ENCODE results near the gene CLEC16A.

Gene CLEC16A

GRCh38 chr16:11179574-11179973 lies 235.2 kb downstream of the CLEC16A start:
- TF ChIP-seq, protein P1, sequence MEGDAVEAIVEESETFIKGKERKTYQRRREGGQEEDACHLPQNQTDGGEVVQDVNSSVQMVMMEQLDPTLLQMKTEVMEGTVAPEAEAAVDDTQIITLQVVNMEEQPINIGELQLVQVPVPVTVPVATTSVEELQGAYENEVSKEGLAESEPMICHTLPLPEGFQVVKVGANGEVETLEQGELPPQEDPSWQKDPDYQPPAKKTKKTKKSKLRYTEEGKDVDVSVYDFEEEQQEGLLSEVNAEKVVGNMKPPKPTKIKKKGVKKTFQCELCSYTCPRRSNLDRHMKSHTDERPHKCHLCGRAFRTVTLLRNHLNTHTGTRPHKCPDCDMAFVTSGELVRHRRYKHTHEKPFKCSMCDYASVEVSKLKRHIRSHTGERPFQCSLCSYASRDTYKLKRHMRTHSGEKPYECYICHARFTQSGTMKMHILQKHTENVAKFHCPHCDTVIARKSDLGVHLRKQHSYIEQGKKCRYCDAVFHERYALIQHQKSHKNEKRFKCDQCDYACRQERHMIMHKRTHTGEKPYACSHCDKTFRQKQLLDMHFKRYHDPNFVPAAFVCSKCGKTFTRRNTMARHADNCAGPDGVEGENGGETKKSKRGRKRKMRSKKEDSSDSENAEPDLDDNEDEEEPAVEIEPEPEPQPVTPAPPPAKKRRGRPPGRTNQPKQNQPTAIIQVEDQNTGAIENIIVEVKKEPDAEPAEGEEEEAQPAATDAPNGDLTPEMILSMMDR (IDR thresholded peaks at IDR 0.05; ENCODE audit: low read depth, low read length, missing control alignments) = no peak
- no peak for DNase-seq (ENCODE audit: low read depth)
- no peak overlapping the region for H3K4me3 ChIP-seq (ENCODE audit: low read depth, low read length)

- TF ChIP-seq, protein P1 (IDR thresholded peaks at IDR 0.05; ENCODE audit: low read depth, low read length, missing control alignments) = no peak
- no peak overlapping the region for H3K4me3 ChIP-seq (ENCODE audit: low read depth, low read length)
- no peak for DNase-seq (ENCODE audit: low read depth)
These were observed 236.1 kb downstream of the CLEC16A start for GRCh38 chr16:11180489-11180888.

DNA sequence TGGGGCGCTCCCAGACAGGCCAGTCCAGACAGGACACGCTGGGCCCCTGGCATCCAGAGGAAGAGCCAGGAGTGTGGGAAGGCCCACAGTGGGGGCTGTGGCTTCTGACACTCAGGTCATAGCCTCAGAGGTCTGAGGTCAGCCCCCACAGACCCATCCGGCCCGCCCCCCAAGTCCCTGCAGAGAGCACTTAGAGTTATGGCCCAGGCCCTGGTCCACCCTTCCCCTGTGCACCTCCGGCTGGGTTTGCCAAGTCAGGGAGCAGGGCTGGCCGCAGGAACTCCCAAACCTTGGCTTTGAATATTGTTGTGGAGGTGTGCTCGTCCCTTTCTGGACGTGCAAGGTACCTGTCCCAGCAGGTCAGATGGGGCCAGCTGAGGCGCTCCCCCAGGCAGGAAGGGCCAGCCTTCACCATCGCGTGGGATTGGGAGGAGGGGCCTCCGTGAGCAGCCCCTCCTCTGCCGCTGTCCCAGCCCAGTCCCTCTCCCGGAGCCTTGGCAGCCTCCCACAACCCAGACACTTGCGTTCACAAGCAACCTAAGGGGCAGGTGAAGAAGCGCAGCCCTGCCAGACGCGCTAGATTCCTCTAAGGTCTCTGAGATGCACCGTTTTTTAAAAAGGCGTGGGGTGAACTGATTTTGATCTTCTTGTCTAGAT lies 237.0 kb downstream of the CLEC16A start:
- DNase-seq (ENCODE audit: low read depth) = no peak
- TF ChIP-seq, protein P1 (IDR thresholded peaks at IDR 0.05; ENCODE audit: low read depth, low read length, missing control alignments) = no peak
- no peak overlapping the region for H3K4me3 ChIP-seq (ENCODE audit: low read depth, low read length)

GRCh38 chr16:11181899-11182279 lies 237.5 kb downstream of the CLEC16A start:
- H3K4me3 ChIP-seq (ENCODE audit: low read depth, low read length) = no peak overlapping the region
- no peak for DNase-seq (ENCODE audit: low read depth)
- TF ChIP-seq, protein P1 (IDR thresholded peaks at IDR 0.05; ENCODE audit: low read depth, low read length, missing control alignments) = no peak

DNA sequence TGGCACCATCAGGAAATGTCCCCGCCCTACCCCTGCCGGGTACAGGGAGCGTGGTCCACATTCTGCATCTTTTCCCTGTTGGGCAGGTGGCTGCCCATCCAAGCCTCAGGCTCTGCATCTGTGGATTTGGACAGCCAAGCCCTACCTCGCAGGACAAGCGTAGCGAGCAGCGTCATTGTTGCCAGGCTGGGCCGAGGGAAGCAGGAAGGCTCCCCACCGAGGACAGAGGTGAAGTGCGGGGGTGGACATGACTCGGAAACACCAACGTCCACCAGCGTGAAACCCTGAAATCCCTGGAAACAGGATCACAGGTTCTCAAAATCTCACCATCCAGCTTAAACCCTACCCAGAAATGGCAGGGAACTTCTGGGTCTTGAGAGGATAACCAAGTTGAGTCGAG lies 238.0 kb downstream of the CLEC16A start:
- H3K4me3 ChIP-seq (ENCODE audit: low read depth, low read length) = no peak overlapping the region
- DNase-seq (ENCODE audit: low read depth) = no peak
- TF ChIP-seq, protein P1 (IDR thresholded peaks at IDR 0.05; ENCODE audit: low read depth, low read length, missing control alignments) = no peak

DNA sequence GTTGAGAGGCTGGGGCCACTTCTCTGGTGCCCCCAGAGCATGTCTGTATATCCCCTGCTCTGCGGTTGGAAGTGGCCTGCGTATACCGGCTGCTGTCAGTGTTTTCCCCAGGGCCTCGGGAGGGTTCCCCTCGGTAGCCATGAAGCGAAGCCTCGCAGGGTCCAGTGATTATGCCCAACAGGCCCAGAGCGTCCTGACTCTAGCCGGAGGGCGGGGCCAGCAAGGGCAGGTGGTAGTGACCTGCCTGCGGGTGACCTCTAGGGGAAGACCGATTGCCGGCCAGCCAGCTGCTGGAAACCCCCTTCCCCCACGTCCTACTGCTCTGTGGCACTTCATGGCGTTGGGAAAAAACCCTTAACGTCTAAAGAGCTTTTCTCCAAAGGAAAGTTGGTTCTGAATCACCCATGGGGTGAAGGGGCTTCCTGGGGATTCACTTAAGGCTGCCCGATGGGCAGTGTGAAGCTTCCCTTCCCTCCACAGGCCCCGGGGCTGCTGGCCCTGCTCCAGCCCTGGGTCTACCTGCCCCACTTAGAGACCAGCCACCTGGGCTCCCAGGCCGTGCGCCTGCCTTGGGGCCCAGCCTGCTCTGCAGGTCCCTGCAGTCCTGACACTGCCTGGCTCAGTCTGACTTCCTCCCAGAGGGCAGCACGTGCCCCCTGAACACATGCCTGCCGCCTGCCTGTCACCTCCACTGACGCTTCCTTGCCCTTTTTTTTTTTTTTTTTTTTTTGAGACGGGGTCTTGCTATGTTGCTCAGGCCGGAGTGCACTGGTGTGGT lies 238.9 kb downstream of the CLEC16A start:
- DNase-seq (ENCODE audit: low read depth) = no peak
- TF ChIP-seq, protein P1 (IDR thresholded peaks at IDR 0.05; ENCODE audit: low read depth, low read length, missing control alignments) = no peak

More for the DNA sequence above, 238.9 kb downstream of the CLEC16A start:
- no peak overlapping the region for H3K4me3 ChIP-seq (ENCODE audit: low read depth, low read length)
